OCI-LY3 (cell line): ENCODE results near the gene PMVK.

Experiments used
- H2AFZ ChIP-seq: fragments of 200-600, 300-600 bp; shearing (Covaris generic); 2 replicates; pipeline ENCODE4 v1.6.0; 2014; ENCODE audit warnings: antibody characterized with exemption, low read depth, low read length
- H3K27ac ChIP-seq: fragments of 200-600, 300-600 bp; sonication (generic); 2 replicates; pipeline ENCODE4 v1.5.1; 2014; ENCODE audit warnings: mild to moderate bottlenecking, low read length, moderate library complexity, mixed read lengths
- H3K27me3 ChIP-seq: fragments of 200-600, 300-600 bp; sonication (generic); 2 replicates; pipeline ENCODE4 v1.6.1; 2014; ENCODE audit warnings: low read depth, low read length, mixed read lengths
- H3K36me3 ChIP-seq: fragments of 200-600, 300-600 bp; sonication (generic); replicated peaks from 2 replicates; pipeline ENCODE3; 2014; ENCODE audit warnings: low read depth, low read length, mixed read lengths
- H3K4me1 ChIP-seq: fragments of 300-600, 200-600 bp; sonication (generic); 2 replicates; pipeline ENCODE4 v1.6.1; 2014; ENCODE audit warnings: low read length, mixed read lengths
- H3K4me2 ChIP-seq: fragments of 200-600, 300-600 bp; sonication (generic); 2 replicates; pipeline ENCODE4 v1.6.1; 2014; ENCODE audit warnings: low read length, mixed read lengths
- H3K4me3 ChIP-seq: fragments of 300-600, 200-600 bp; sonication (generic); 2 replicates; pipeline ENCODE4 v1.5.1; 2014; ENCODE audit warnings: antibody characterized with exemption, mild to moderate bottlenecking, low read length, moderate library complexity
- H3K79me2 ChIP-seq: fragments of 300-600, 200-600 bp; shearing (Covaris generic); 2 replicates; pipeline ENCODE4 v1.6.1; 2014; ENCODE audit warnings: mild to moderate bottlenecking, low read length, mixed read lengths
- H3K9ac ChIP-seq: fragments of 300-600, 200-600 bp; shearing (Covaris generic); 2 replicates; pipeline ENCODE4 v1.6.0; 2014; ENCODE audit warnings: mild to moderate bottlenecking, low read length, moderate library complexity
- H3K9me3 ChIP-seq: fragments of 200-600, 300-600 bp; shearing (Covaris generic); 2 replicates; pipeline ENCODE4 v1.6.1; 2014; ENCODE audit warnings: low read length, mixed read lengths; ENCODE audit not compliant: insufficient read depth
- H4K20me1 ChIP-seq: fragments of 200-600, 300-600 bp; sonication (generic); 2 replicates; pipeline ENCODE4 v1.6.1; 2016; ENCODE audit warnings: low read length, mixed read lengths; ENCODE audit not compliant: insufficient read depth
- CTCF ChIP-seq: fragments of 200-600, 300-600 bp; sonication (generic); IDR thresholded peaks from 2 replicates; pipeline ENCODE4 v1.5.1; 2014; ENCODE audit warnings: antibody characterized with exemption, low read length, low read depth
- EZH2phosphoT487 ChIP-seq: fragments of 200-600 bp; shearing (Covaris generic); IDR thresholded peaks from 2 replicates; pipeline ENCODE4 v1.6.1; 2018; ENCODE audit warnings: antibody characterized with exemption, mixed run types, low read depth

PMVK gene

GRCh38 chr1:154958681-154959425, 22.3 kb upstream of the PMVK start:
- peaks cover 15% of the 10 kb centered on the region for H3K36me3 ChIP-seq
- no peak overlapping the region for H3K4me2 ChIP-seq
- H3K79me2 ChIP-seq = peaks cover 31% of the 10 kb centered on the region
- H4K20me1 ChIP-seq = peaks cover 7% of the 10 kb centered on the region; the same call in 1 of the 2 replicates
- H3K4me3 ChIP-seq = no peak overlapping the region
- H2AFZ ChIP-seq = no peak overlapping the region
- H3K9ac ChIP-seq = no peak overlapping the region
- H3K27me3 ChIP-seq = no peaks in the 10 kb centered on the region
- H3K27ac ChIP-seq = no peak overlapping the region
- TF ChIP-seq CTCF (no peak), EZH2phosphoT487 (no peak)
- H3K4me1 ChIP-seq = peaks cover 40% of the 10 kb centered on the region
- no peaks in the 10 kb centered on the region for H3K9me3 ChIP-seq

- Histone ChIP-seq H4K20me1 (peaks cover 7% of the 10 kb centered on the region; the same call in 1 of the 2 replicates), H3K4me3 (no peak overlapping the region), H3K9me3 (no peaks in the 10 kb centered on the region), H3K4me2 (no peak overlapping the region), H3K9ac (no peak overlapping the region), H3K79me2 (peaks cover 29% of the 10 kb centered on the region), H2AFZ (no peak overlapping the region), H3K36me3 (peaks cover 11% of the 10 kb centered on the region), H3K27me3 (no peaks in the 10 kb centered on the region), H3K27ac (peak overlapping the region; percentile 21), H3K4me1 (peaks cover 39% of the 10 kb centered on the region)
- TF ChIP-seq CTCF (no peak), EZH2phosphoT487 (no peak)
Measured at GRCh38 chr1:154958036-154958435, 21.5 kb upstream of the PMVK start.

GRCh38 chr1:154957091-154957657, 20.7 kb upstream of the PMVK start:
- Histone ChIP-seq H2AFZ (no peak overlapping the region), H3K9ac (no peak overlapping the region)
- no peak for TF ChIP-seq EZH2phosphoT487
- TF ChIP-seq CTCF = no peak

DNA sequence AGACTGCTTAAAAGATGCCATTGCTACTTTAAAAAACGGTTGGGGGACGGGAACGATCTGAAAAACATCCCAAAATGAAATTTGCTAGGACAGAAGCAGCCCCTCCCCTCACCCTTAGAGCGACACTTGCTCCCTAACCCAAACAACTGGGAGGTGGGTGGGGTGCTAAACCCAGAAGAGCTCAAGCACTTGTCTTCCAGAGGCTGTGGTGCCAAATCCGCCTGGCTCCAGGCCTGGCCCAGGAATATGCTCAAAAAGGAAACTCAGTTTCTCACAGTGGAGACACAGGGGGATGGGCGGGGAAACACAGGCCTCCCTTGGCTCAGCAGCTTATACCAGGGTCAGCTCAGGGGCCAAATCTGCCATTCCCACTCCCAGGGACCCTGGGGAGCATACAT, 20.0 kb upstream of the PMVK start:
- Histone ChIP-seq H3K4me3 (peak overlapping the region; percentile 79), H3K4me2 (peak overlapping the region; percentile 82), H3K36me3 (peaks cover 11% of the 10 kb centered on the region), H3K27ac (no peak overlapping the region), H2AFZ (no peak overlapping the region), H3K4me1 (peaks cover 31% of the 10 kb centered on the region), H3K9ac (peak overlapping the region; percentile 60), H3K9me3 (no peaks in the 10 kb centered on the region), H3K27me3 (no peaks in the 10 kb centered on the region), H4K20me1 (peaks cover 7% of the 10 kb centered on the region; the same call in 1 of the 2 replicates), H3K79me2 (peaks cover 18% of the 10 kb centered on the region)
- TF ChIP-seq EZH2phosphoT487 = no peak
- no peak for TF ChIP-seq CTCF

More at GRCh38 chr1:154957091-154957657, 20.7 kb upstream of the PMVK start:
- no peaks in the 10 kb centered on the region for H3K27me3 ChIP-seq
- H3K9me3 ChIP-seq = no peaks in the 10 kb centered on the region
- no peak overlapping the region for H3K4me3 ChIP-seq
- H4K20me1 ChIP-seq = peaks cover 7% of the 10 kb centered on the region; the same call in 1 of the 2 replicates
- H3K79me2 ChIP-seq = peaks cover 21% of the 10 kb centered on the region
- H3K4me2 ChIP-seq = no peak overlapping the region
- H3K36me3 ChIP-seq = peaks cover 11% of the 10 kb centered on the region
- peaks cover 31% of the 10 kb centered on the region for H3K4me1 ChIP-seq
- H3K27ac ChIP-seq = no peak overlapping the region
